Measurements from ENCODE around the gene CGNL1.

DNA sequence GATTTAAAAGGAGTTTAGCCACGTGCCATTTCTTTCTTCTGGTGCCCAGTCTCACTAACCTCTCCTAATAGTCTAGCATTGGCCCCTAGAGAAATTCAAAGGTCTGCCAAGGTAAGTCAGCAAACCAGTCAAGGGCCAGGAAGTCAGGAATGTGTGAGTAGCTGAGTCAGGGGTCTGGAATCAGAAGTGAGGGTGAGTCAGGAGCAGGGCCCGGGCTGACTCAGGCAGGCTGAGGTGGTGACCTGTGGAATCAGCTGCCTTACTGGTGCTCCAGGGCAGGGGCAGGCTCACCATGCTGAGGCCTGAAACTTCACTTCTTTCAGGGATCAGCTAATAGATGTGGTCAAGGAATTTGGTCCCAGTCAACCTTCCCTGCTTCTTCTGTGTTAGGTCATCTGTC is 109.6 kb downstream of the CGNL1 start:
- no peak for TF ChIP-seq ATF7 (IDR thresholded peaks at IDR 0.05; ENCODE audit: low read depth)
- TF ChIP-seq SUPT20H (IDR thresholded peaks at IDR 0.05; ENCODE audit: borderline replicate concordance, control insufficient read depth, low read depth, low read length) = no peak
- TF ChIP-seq SP1 (IDR thresholded peaks at IDR 0.05; ENCODE audit: low read depth, low read length) = no peak
- TF ChIP-seq, protein P1, sequence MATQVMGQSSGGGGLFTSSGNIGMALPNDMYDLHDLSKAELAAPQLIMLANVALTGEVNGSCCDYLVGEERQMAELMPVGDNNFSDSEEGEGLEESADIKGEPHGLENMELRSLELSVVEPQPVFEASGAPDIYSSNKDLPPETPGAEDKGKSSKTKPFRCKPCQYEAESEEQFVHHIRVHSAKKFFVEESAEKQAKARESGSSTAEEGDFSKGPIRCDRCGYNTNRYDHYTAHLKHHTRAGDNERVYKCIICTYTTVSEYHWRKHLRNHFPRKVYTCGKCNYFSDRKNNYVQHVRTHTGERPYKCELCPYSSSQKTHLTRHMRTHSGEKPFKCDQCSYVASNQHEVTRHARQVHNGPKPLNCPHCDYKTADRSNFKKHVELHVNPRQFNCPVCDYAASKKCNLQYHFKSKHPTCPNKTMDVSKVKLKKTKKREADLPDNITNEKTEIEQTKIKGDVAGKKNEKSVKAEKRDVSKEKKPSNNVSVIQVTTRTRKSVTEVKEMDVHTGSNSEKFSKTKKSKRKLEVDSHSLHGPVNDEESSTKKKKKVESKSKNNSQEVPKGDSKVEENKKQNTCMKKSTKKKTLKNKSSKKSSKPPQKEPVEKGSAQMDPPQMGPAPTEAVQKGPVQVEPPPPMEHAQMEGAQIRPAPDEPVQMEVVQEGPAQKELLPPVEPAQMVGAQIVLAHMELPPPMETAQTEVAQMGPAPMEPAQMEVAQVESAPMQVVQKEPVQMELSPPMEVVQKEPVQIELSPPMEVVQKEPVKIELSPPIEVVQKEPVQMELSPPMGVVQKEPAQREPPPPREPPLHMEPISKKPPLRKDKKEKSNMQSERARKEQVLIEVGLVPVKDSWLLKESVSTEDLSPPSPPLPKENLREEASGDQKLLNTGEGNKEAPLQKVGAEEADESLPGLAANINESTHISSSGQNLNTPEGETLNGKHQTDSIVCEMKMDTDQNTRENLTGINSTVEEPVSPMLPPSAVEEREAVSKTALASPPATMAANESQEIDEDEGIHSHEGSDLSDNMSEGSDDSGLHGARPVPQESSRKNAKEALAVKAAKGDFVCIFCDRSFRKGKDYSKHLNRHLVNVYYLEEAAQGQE (IDR thresholded peaks at IDR 0.05; ENCODE audit: low read depth, low read length) = no peak
- TF ChIP-seq SIN3A (IDR thresholded peaks at IDR 0.05; ENCODE audit: low read depth, low read length) = no peak
- TF ChIP-seq, protein P2, sequence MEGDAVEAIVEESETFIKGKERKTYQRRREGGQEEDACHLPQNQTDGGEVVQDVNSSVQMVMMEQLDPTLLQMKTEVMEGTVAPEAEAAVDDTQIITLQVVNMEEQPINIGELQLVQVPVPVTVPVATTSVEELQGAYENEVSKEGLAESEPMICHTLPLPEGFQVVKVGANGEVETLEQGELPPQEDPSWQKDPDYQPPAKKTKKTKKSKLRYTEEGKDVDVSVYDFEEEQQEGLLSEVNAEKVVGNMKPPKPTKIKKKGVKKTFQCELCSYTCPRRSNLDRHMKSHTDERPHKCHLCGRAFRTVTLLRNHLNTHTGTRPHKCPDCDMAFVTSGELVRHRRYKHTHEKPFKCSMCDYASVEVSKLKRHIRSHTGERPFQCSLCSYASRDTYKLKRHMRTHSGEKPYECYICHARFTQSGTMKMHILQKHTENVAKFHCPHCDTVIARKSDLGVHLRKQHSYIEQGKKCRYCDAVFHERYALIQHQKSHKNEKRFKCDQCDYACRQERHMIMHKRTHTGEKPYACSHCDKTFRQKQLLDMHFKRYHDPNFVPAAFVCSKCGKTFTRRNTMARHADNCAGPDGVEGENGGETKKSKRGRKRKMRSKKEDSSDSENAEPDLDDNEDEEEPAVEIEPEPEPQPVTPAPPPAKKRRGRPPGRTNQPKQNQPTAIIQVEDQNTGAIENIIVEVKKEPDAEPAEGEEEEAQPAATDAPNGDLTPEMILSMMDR (IDR thresholded peaks at IDR 0.05 in 2 of 3, conservative IDR thresholded peaks at IDR 0.05 in 1 of 3; ENCODE audit: control insufficient read depth in 2 of 3, extremely low read depth in 1 of 3, insufficient read depth in 1 of 3, low read depth in 3 of 3, low read length in 3 of 3) = no peak
- TF ChIP-seq BHLHE40 (IDR thresholded peaks at IDR 0.05; ENCODE audit: borderline replicate concordance in 1 of 2, low read depth in 2 of 2, low read length in 1 of 2) = no peak
- TF ChIP-seq, protein P3, sequence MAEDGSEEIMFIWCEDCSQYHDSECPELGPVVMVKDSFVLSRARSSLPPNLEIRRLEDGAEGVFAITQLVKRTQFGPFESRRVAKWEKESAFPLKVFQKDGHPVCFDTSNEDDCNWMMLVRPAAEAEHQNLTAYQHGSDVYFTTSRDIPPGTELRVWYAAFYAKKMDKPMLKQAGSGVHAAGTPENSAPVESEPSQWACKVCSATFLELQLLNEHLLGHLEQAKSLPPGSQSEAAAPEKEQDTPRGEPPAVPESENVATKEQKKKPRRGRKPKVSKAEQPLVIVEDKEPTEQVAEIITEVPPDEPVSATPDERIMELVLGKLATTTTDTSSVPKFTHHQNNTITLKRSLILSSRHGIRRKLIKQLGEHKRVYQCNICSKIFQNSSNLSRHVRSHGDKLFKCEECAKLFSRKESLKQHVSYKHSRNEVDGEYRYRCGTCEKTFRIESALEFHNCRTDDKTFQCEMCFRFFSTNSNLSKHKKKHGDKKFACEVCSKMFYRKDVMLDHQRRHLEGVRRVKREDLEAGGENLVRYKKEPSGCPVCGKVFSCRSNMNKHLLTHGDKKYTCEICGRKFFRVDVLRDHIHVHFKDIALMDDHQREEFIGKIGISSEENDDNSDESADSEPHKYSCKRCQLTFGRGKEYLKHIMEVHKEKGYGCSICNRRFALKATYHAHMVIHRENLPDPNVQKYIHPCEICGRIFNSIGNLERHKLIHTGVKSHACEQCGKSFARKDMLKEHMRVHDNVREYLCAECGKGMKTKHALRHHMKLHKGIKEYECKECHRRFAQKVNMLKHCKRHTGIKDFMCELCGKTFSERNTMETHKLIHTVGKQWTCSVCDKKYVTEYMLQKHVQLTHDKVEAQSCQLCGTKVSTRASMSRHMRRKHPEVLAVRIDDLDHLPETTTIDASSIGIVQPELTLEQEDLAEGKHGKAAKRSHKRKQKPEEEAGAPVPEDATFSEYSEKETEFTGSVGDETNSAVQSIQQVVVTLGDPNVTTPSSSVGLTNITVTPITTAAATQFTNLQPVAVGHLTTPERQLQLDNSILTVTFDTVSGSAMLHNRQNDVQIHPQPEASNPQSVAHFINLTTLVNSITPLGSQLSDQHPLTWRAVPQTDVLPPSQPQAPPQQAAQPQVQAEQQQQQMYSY (CRISPR knock-in tag; IDR thresholded peaks at IDR 0.05) = no peak
- TF ChIP-seq POU2F2 (IDR thresholded peaks at IDR 0.05; ENCODE audit: borderline replicate concordance, low read depth, low read length) = no peak
- TF ChIP-seq YY1 (IDR thresholded peaks at IDR 0.05; ENCODE audit: low read depth, low read length) = no peak
- no peak for TF ChIP-seq HCFC1 (IDR thresholded peaks at IDR 0.05; ENCODE audit: low read length)
- TF ChIP-seq MXI1 (IDR thresholded peaks at IDR 0.05; ENCODE audit: low read depth, low read length) = no peak

Data from GM12878 (cell line).